GM18867 (cell line): ENCODE results near the gene ZBED4.

ENCODE experiments used
- ATAC-seq: cut with Tn5 transposase; IDR thresholded peaks from one replicate; pipeline ENCODE4 v1.9.1; 2021; ENCODE audit warnings: mild to moderate bottlenecking, moderate library complexity; ENCODE audit not compliant: unreplicated experiment

The ZBED4 gene

GRCh38 chr22:49878206-49878605 lies 24.6 kb downstream of the ZBED4 start:
- no peak for ATAC-seq

- ATAC-seq, result no peak
Observed at GRCh38 chr22:49879871-49880270, 26.2 kb downstream of the ZBED4 start.

- no peak for ATAC-seq
Observed at GRCh38 chr22:49880281-49880680, 26.6 kb downstream of the ZBED4 start.

GRCh38 chr22:49881856-49882255 lies 28.2 kb downstream of the ZBED4 start:
- ATAC-seq, result no peak

- ATAC-seq, result no peak
Observed at GRCh38 chr22:49882519-49883293, 29.1 kb downstream of the ZBED4 start.

- ATAC-seq, result no peak
Observed at GRCh38 chr22:49883294-49883640, 29.6 kb downstream of the ZBED4 start.

GRCh38 chr22:49884075-49884474 lies 30.4 kb downstream of the ZBED4 start:
- no peak for ATAC-seq

GRCh38 chr22:49884503-49885260 lies 31.0 kb downstream of the ZBED4 start:
- no peak for ATAC-seq

- no peak for ATAC-seq
Observed at GRCh38 chr22:49885281-49885680, 31.6 kb downstream of the ZBED4 start.

- no peak for ATAC-seq
Observed at GRCh38 chr22:49885881-49886280, 32.2 kb downstream of the ZBED4 start.

GRCh38 chr22:49886346-49887063 lies 32.9 kb downstream of the ZBED4 start:
- no peak for ATAC-seq

GRCh38 chr22:49887064-49887451 lies 33.4 kb downstream of the ZBED4 start:
- no peak for ATAC-seq

- ATAC-seq, result no peak
Observed at GRCh38 chr22:49887702-49888101, 34.1 kb downstream of the ZBED4 start.

- no peak for ATAC-seq
Observed at GRCh38 chr22:49889071-49889470, 35.4 kb downstream of the ZBED4 start.

- ATAC-seq, result no peak
Observed at GRCh38 chr22:49892226-49892899, 38.7 kb downstream of the ZBED4 start.

- ATAC-seq, result no peak
Observed at GRCh38 chr22:49893025-49893424, 39.4 kb downstream of the ZBED4 start.

GRCh38 chr22:49894322-49895054 lies 40.8 kb downstream of the ZBED4 start:
- no peak for ATAC-seq

- ATAC-seq, result no peak
Observed at GRCh38 chr22:49896201-49896600, 42.6 kb downstream of the ZBED4 start.

GRCh38 chr22:49897015-49897684 lies 43.5 kb downstream of the ZBED4 start:
- ATAC-seq, result no peak

GRCh38 chr22:49899530-49899929 lies 45.9 kb downstream of the ZBED4 start:
- ATAC-seq, result no peak
